WI38 (cell line): ENCODE measurements around the gene PUM2.
"Not testable (repeated sequence)": the region's sequence is repeated elsewhere in the genome, so short reads cannot be mapped to it uniquely, and the experiment has no call there.

Experiments used
- H3K4me3 ChIP-seq: 2 replicates; pipeline ENCODE4 v1.5.1; 2011; ENCODE audit warnings: low read depth, mild to moderate bottlenecking, control low read depth, low read length
- TF ChIP-seq, protein P1 (sequence below): IDR thresholded peaks from 2 replicates; pipeline ENCODE4 v1.5.1; 2012; ENCODE audit warnings: low read depth, mild to moderate bottlenecking, control low read depth, low read length

PUM2 gene

DNA sequence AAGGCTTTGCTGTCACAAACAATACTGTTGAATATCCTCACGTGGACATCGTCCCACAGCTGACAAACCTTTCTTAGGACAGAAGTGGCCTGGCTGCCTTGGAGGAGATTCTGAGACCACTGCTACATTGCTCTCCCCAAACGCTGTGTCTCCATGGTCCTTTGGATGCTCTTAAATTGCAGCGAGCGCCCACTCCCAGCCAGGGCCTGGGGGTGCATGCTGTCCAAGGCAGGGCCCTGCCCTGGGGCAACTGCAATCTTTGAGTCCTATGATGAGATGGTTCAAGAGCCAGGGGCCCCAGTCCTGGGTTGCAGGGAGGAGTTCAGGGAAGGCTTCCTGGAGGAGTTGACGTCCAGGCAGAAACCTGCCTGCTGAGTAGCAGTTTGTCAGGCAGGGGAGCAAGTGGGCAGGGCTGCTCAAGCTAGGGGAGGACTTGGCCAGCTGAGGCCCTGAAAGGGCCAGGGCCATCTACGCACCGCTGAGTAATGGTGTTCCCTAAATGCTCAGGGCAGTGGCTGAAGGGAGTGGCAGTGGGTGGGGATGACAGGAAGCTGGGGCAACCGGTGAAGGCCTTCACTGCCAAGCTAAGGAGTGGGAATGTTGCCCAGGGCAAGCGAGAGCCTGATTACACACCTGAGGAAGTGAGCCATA is 114.9 kb downstream of the PUM2 start:
- TF ChIP-seq, protein P1, sequence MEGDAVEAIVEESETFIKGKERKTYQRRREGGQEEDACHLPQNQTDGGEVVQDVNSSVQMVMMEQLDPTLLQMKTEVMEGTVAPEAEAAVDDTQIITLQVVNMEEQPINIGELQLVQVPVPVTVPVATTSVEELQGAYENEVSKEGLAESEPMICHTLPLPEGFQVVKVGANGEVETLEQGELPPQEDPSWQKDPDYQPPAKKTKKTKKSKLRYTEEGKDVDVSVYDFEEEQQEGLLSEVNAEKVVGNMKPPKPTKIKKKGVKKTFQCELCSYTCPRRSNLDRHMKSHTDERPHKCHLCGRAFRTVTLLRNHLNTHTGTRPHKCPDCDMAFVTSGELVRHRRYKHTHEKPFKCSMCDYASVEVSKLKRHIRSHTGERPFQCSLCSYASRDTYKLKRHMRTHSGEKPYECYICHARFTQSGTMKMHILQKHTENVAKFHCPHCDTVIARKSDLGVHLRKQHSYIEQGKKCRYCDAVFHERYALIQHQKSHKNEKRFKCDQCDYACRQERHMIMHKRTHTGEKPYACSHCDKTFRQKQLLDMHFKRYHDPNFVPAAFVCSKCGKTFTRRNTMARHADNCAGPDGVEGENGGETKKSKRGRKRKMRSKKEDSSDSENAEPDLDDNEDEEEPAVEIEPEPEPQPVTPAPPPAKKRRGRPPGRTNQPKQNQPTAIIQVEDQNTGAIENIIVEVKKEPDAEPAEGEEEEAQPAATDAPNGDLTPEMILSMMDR, result no peak
- H3K4me3 ChIP-seq, result no peak overlapping the region

DNA sequence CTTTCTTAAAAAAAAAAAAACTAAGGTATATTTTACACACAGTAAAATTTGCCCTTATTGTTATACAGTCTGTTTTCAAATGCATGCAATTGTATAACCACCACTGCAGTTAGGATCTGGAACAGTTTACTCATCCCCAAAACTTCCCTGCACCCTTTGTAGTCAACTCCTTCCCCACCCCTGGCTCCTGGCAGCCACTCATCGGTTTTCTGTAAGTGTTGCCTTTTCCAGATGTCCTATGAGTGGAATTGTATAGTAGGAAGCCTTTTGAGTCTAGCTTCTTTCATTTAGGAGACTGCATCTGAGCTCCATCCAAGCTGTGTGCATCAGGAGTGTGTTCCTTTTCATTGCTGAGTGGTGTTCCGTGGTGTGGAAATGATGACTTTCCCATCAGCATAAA is 116.0 kb downstream of the PUM2 start:
- H3K4me3 ChIP-seq, result not testable (repeated sequence)

DNA sequence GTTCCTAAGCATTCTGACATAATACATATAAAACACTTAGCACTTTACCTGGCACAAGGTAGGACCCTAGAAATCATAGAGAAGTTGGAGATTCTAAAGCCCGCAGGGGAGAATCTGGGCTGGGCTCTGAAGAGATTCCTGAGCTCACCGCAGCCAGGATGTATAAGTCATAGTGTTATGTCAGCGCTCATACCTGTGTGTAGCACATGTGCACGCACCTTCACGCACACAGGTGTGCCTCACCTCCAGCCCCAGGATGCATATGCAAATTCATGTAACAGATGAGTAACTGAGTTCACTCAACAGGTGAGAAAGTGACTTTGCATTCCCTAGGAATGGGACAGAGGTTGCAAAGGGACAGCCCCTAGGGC is 117.8 kb downstream of the PUM2 start:
- TF ChIP-seq, protein P1, result no peak
- H3K4me3 ChIP-seq, result no peak overlapping the region

DNA sequence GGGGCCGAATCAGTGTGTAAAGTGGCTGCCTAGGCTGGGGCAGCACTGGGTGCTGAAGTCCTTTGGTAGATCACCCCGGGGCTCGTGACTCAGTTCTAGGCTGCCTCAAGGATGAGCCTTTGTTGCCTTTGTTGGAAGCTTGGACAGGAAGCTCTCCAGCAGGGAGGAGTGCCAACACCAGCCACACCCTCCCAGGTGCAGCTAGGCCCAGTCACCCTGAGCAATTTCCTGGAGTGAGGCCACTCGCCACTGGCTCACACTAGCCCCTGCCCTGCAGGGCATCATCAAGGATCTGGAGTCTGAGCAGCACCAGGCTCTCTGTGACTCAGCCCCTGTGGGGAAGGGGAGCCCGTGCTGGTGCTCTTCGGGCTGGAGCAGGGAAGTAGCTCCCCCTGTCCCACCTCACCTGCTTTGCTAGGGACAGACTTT is 119.0 kb downstream of the PUM2 start:
- TF ChIP-seq, protein P1, result no peak
- no peak overlapping the region for H3K4me3 ChIP-seq

DNA sequence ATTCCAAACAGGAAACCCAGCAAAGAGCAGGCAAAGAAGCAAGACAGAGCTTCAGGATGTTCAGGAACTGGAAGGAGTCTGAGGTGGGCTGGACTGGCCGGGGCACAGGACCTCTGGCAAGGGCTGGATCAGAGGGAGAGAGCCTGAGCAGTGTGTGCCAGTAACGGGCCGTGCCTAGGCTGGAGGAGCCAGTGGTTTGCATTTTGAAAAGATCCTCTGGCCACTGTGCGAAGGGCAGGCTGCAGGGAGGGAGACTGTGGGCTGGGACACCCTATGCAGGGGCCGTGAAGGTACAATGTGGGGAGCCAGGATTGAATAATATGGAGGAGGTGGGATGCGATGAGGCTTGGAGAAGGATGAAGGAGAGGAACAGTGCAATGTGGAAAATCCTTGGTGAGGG is 119.5 kb downstream of the PUM2 start:
- no peak overlapping the region for H3K4me3 ChIP-seq
- TF ChIP-seq, protein P1, result no peak

- TF ChIP-seq, protein P1, result no peak
Observed at GRCh38 chr2:20230114-20230425, 120.6 kb downstream of the PUM2 start.

DNA sequence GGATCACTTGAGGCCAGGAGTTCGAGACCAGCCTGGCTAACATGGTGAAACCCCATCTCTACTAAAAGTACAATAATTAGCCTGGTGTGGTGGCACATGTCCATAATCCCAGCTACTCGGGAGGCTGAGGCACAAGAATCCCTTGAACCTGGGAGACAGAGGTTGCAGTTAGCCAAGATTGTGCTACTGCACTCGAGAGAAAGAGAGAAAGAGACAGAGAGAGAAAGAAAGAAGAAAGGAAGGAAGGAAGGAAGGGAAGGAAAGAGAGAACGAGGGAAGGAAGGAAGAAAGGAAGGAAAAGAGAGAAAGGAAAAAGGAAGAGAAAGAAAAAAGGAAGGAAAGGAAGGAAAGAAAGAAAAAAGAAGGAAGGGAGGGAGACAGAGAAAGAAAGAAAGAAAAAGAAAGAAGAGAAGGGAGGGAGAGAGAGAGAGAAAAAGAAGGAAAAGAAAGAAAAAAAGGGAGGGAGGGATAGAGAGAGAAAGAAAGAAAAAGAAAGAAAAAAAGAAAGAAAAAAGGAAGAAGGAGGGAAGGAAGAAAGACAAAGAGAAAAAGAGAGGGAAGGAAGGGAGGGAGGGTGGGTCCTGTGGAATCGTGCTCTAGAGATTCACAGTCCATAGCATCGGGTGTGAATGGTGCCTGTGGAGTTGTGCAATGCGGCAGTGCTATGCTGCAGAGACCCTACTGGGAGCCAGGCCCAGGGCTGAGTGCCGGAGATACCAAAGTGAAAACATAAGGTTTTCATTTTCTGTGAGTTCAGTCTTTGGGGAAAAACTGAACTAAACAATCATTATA is 121.1 kb downstream of the PUM2 start:
- TF ChIP-seq, protein P1, result no peak
- H3K4me3 ChIP-seq, result no peak overlapping the region

More at GRCh38 chr2:20230114-20230425, 120.6 kb downstream of the PUM2 start:
- no peak overlapping the region for H3K4me3 ChIP-seq
